ENCODE measurements around the gene UBLCP1. TPM values are rescaled to one million over a fixed set of nuclear protein-coding genes. Genes with fewer than 3 reads are reported as not detected.

Gene UBLCP1
- total and polyA plus RNA-seq, 2 of the 13 experiments (the other 11 are each of a cell fraction or from before 2014, with no cell fraction given): 6.5 to 12.6 TPM

DNA sequence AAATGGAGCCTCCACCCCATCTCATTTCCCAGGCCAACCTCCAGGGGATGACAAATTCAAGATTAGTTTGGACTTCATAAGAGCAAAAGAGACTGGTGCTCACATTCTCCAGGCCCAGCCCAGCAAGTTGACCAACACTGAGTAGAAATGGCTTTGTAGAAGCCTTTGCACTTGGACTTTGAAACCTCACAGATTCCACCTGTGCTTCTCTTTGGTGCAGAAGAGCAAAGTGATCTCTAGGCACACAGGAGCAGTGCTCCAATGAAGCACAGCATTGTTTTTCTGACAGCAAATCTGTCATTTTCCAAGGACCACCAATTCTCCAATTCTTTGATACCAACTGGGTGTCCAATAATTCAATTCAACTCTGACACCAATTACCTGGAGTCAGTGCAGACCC, 36.6 kb upstream of the UBLCP1 start (continued):
- TF ChIP-seq TRIM24 (CRISPR knock-in tag; IDR thresholded peaks at IDR 0.05) (0 out of 2 replicates have a peak, but pooled peaks have one; percentile 35), HNF4G (IDR thresholded peaks at IDR 0.05; ENCODE audit: borderline replicate concordance, low read depth, low read length) (peak; percentile 70; the same call in 1 of the 2 replicates), HNF4G (CRISPR knock-in tag; IDR thresholded peaks at IDR 0.05; ENCODE audit: borderline replicate concordance, low read depth) (no peak), ZNF552 (CRISPR knock-in tag; IDR thresholded peaks at IDR 0.05; ENCODE audit: borderline replicate concordance) (no peak)
- TF ChIP-seq, protein P1, sequence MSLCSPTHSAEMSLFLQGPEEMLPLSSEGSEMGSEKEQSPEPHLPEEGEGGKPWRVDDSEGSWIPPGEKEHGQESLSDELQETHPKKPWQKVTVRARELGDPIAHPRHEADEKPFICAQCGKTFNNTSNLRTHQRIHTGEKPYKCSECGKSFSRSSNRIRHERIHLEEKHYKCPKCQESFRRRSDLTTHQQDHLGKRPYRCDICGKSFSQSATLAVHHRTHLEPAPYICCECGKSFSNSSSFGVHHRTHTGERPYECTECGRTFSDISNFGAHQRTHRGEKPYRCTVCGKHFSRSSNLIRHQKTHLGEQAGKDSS (CRISPR knock-in tag; IDR thresholded peaks at IDR 0.05; ENCODE audit: borderline replicate concordance, low read depth): 0 out of 2 replicates have a peak, but pooled peaks have one; percentile 44
- TF ChIP-seq, protein P2, sequence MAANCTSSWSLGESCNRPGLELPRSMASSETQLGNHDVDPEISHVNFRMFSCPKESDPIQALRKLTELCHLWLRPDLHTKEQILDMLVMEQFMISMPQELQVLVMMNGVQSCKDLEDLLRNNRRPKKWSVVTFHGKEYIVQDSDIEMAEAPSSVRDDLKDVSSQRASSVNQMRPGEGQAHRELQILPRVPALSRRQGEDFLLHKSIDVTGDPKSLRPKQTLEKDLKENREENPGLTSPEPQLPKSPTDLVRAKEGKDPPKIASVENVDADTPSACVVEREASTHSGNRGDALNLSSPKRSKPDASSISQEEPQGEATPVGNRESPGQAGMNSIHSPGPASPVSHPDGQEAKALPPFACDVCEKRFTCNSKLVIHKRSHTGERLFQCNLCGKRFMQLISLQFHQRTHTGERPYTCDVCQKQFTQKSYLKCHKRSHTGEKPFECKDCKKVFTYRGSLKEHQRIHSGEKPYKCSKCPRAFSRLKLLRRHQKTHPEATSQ (CRISPR knock-in tag; IDR thresholded peaks at IDR 0.05; ENCODE audit: borderline replicate concordance): peak; percentile 60; the same call in 1 of the 2 replicates

DNA sequence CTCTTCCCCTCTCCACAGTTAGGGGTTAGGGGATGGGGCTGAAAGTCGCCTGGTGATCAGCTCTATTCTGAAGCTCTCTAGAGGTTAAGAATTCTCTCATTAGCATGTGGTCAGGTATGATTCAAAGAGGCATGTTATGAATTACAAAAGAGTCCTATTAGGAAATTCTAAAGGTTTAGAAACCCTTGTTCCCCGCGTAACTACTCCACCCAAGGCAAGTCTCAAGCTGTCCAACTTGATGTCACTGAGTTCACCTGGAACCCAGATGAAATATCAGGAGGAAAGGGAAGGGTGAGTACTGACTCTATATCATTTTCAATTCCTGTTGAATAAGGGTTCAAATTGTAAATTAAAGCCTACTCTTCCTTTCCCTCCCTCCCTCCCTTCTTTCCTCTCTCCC, 35.6 kb upstream of the UBLCP1 start:
- ChIA-PET POLR2A (no interaction called here), CTCF (ENCODE audit: low intra/inter-chr PET ratio, low total read pairs) (no interaction called here)
- Histone ChIP-seq H3K4me1 (ENCODE audit: insufficient read depth, low read length) (peaks cover 38% of the 10 kb centered on the region), H3K9me3 (ENCODE audit: low read length) (no peaks in the 10 kb centered on the region), H3K4me2 (ENCODE audit: low read depth, low read length) (no peak overlapping the region), H2AFZ (ENCODE audit: low read length) (no peak overlapping the region), H3K27ac (ENCODE audit: extremely low read length, insufficient read depth, low read length) (no peak overlapping the region), H3K79me2 (ENCODE audit: insufficient read depth, low read length) (no peaks in the 10 kb centered on the region), H3K4me3 (replicated peaks in 1 of 3; ENCODE audit: insufficient read depth in 1 of 3, low read depth in 2 of 3, low read length in 3 of 3) (no peak overlapping the region), H3K27me3 (ENCODE audit: control insufficient read depth in 1 of 2, insufficient read depth in 2 of 2, low read length in 2 of 2) (peaks cover 0 to 2% of the 10 kb centered on the region in 2 experiments; a peak in 1 of 5 replicates), H3K36me3 (replicated peaks in 1 of 2; ENCODE audit: control insufficient read depth in 1 of 2, insufficient read depth in 2 of 2, low read length in 2 of 2) (no peaks in the 10 kb centered on the region), H4K20me1 (ENCODE audit: insufficient read depth, low read length) (no peaks in the 10 kb centered on the region), H3K9ac (ENCODE audit: insufficient read depth, low read depth, low read length) (no peak overlapping the region)
- TF ChIP-seq, protein P3, sequence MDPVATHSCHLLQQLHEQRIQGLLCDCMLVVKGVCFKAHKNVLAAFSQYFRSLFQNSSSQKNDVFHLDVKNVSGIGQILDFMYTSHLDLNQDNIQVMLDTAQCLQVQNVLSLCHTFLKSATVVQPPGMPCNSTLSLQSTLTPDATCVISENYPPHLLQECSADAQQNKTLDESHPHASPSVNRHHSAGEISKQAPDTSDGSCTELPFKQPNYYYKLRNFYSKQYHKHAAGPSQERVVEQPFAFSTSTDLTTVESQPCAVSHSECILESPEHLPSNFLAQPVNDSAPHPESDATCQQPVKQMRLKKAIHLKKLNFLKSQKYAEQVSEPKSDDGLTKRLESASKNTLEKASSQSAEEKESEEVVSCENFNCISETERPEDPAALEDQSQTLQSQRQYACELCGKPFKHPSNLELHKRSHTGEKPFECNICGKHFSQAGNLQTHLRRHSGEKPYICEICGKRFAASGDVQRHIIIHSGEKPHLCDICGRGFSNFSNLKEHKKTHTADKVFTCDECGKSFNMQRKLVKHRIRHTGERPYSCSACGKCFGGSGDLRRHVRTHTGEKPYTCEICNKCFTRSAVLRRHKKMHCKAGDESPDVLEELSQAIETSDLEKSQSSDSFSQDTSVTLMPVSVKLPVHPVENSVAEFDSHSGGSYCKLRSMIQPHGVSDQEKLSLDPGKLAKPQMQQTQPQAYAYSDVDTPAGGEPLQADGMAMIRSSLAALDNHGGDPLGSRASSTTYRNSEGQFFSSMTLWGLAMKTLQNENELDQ (CRISPR knock-in tag; IDR thresholded peaks at IDR 0.05; ENCODE audit: borderline replicate concordance): no peak
- TF ChIP-seq ZNF83 (CRISPR knock-in tag; IDR thresholded peaks at IDR 0.05; ENCODE audit: borderline replicate concordance) (no peak), TBX2 (CRISPR knock-in tag; IDR thresholded peaks at IDR 0.05; ENCODE audit: borderline replicate concordance) (no peak)
- ATAC-seq (no peak), DNase-seq (ENCODE audit: low spot score) (no peak), FAIRE-seq (no peak)
- in situ Hi-C loops (cut with HindIII; ENCODE audit: extremely low pct_ligation_motif_present, low pct_unique_long_range_greater_than_20kb): no loop called here
- intact Hi-C loops (cut with micrococcal nuclease; ENCODE audit: unreplicated experiment): loop anchor here (2.0 kb wide), 1 partner anchor 15 kb away; no protein-coding TSS in a partner anchor
- BruUV-seq (replicated peaks): no TSS peak
- WGBS (ENCODE audit: low lambda C conversion rate): 94% methylated on average over 3 of the region's 3 CpGs
